SJCRH30 (cell line): ENCODE measurements around the gene IKBIP. TPM values are rescaled to one million over a fixed set of nuclear protein-coding genes. Genes with fewer than 3 reads are reported as not detected.

ENCODE experiments used
- DNase-seq, 2 experiments: peaks; one replicate each; pipeline ENCODE4 v3.0.0-alpha.2; 2015 to 2020
- H3K27ac ChIP-seq: fragments of 250-450 bp; sonication (Bioruptor Pico); 2 replicates; pipeline ENCODE4 v1.5.1; 2020; ENCODE audit warnings: mild to moderate bottlenecking, moderate library complexity
- H3K27me3 ChIP-seq: fragments of 250-450 bp; sonication (Bioruptor Pico); 2 replicates; pipeline ENCODE4 v1.5.1; 2020; ENCODE audit warnings: mild to moderate bottlenecking, moderate library complexity
- H3K36me3 ChIP-seq: fragments of 250-450 bp; sonication (Bioruptor Pico); 2 replicates; pipeline ENCODE4 v1.5.1; 2020; ENCODE audit warnings: mild to moderate bottlenecking, moderate library complexity
- H3K4me1 ChIP-seq: fragments of 250-450 bp; sonication (Bioruptor Pico); 2 replicates; pipeline ENCODE4 v1.5.1; 2020; ENCODE audit warnings: mild to moderate bottlenecking, moderate library complexity
- H3K4me3 ChIP-seq: fragments of 250-450 bp; sonication (Bioruptor Pico); 2 replicates; pipeline ENCODE4 v1.5.1; 2020; ENCODE audit warnings: mild to moderate bottlenecking, moderate library complexity
- H3K9me3 ChIP-seq: fragments of 250-450 bp; sonication (Bioruptor Pico); replicated peaks from 2 replicates; pipeline ENCODE4 v1.5.1; 2020; ENCODE audit warnings: mild to moderate bottlenecking, moderate library complexity
- total RNA-seq: library from RNA; depleted of rRNA; stranded (reverse); fragments of >200 nt; shearing (Covaris generic); gene quantifications from 2 replicates; pipeline ENCODE4 v1.2.3, GENCODE V29; 2014; rRNA removed

Gene IKBIP
- total RNA-seq = 50.6 and 60.5 TPM in 2 replicates

GRCh38 chr12:98644712-98645571, at the start of gene IKBIP, which contains the start of gene APAF1:
TSS of gene IKBIP (minus strand) at chr12:98644788. CDS start at chr12:98644701, 87 bp downstream.
TSS of gene APAF1 (plus strand) at chr12:98645290. CDS start at chr12:98648360, 3,070 bp downstream.
- no peaks in the 10 kb centered on the region for H3K4me1 ChIP-seq
- peak within 1 kb of the TSS; percentile 75 for H3K4me3 ChIP-seq
- no peaks in the 10 kb centered on the region for H3K9me3 ChIP-seq
- H3K36me3 ChIP-seq = 0 out of 2 replicates have a peak, but pooled peaks cover 7% of the 10 kb centered on the region
- no peaks in the 10 kb centered on the region for H3K27me3 ChIP-seq
- H3K27ac ChIP-seq = peak within 1 kb of the TSS; percentile 89
- peak; percentile 95 for DNase-seq

- H3K9me3 ChIP-seq = no peaks in the 10 kb centered on the region
- no peaks in the 10 kb centered on the region for H3K4me1 ChIP-seq
- peaks cover 31% of the 10 kb centered on the region for H3K36me3 ChIP-seq
- no peak overlapping the region for H3K4me3 ChIP-seq
- H3K27me3 ChIP-seq = no peaks in the 10 kb centered on the region
- DNase-seq = no peak
- H3K27ac ChIP-seq = no peak overlapping the region
Measured at GRCh38 chr12:98691351-98691750, 46.8 kb upstream of the IKBIP start.

GRCh38 chr12:98686603-98687002, 42.0 kb upstream of the IKBIP start:
- Histone ChIP-seq H3K4me1 (no peaks in the 10 kb centered on the region), H3K27ac (no peak overlapping the region), H3K27me3 (no peaks in the 10 kb centered on the region), H3K9me3 (no peaks in the 10 kb centered on the region), H3K36me3 (peaks cover 48% of the 10 kb centered on the region), H3K4me3 (no peak overlapping the region)
- DNase-seq = no peak

GRCh38 chr12:98684199-98684598, 39.6 kb upstream of the IKBIP start:
- no peak overlapping the region for H3K27ac ChIP-seq
- H3K4me1 ChIP-seq = no peaks in the 10 kb centered on the region
- H3K27me3 ChIP-seq = no peaks in the 10 kb centered on the region
- no peak for DNase-seq
- no peaks in the 10 kb centered on the region for H3K9me3 ChIP-seq
- H3K4me3 ChIP-seq = no peak overlapping the region
- H3K36me3 ChIP-seq = peaks cover 48% of the 10 kb centered on the region

- H3K27ac ChIP-seq = no peak overlapping the region
- peaks cover 48% of the 10 kb centered on the region for H3K36me3 ChIP-seq
- no peak overlapping the region for H3K4me3 ChIP-seq
- no peaks in the 10 kb centered on the region for H3K27me3 ChIP-seq
- no peaks in the 10 kb centered on the region for H3K4me1 ChIP-seq
- H3K9me3 ChIP-seq = no peaks in the 10 kb centered on the region
- DNase-seq = no peak
Measured at GRCh38 chr12:98679611-98680005, 35.0 kb upstream of the IKBIP start.

GRCh38 chr12:98678946-98679610, 34.5 kb upstream of the IKBIP start:
- Histone ChIP-seq H3K4me1 (no peaks in the 10 kb centered on the region), H3K4me3 (no peak overlapping the region), H3K27ac (no peak overlapping the region), H3K27me3 (no peaks in the 10 kb centered on the region), H3K36me3 (peaks cover 49% of the 10 kb centered on the region), H3K9me3 (no peaks in the 10 kb centered on the region)
- no peak for DNase-seq

GRCh38 chr12:98678236-98678945, 33.8 kb upstream of the IKBIP start:
- Histone ChIP-seq H3K4me3 (no peak overlapping the region), H3K27me3 (no peaks in the 10 kb centered on the region), H3K4me1 (no peaks in the 10 kb centered on the region), H3K27ac (no peak overlapping the region), H3K36me3 (peaks cover 49% of the 10 kb centered on the region), H3K9me3 (no peaks in the 10 kb centered on the region)
- no peak for DNase-seq

- Histone ChIP-seq H3K4me3 (no peak overlapping the region), H3K27me3 (no peaks in the 10 kb centered on the region), H3K4me1 (no peaks in the 10 kb centered on the region), H3K9me3 (no peaks in the 10 kb centered on the region), H3K36me3 (peaks cover 46% of the 10 kb centered on the region), H3K27ac (no peak overlapping the region)
- DNase-seq = no peak
Measured at GRCh38 chr12:98674841-98675240, 30.3 kb upstream of the IKBIP start.

GRCh38 chr12:98671459-98671858, 26.9 kb upstream of the IKBIP start:
- H3K27me3 ChIP-seq = no peaks in the 10 kb centered on the region
- no peaks in the 10 kb centered on the region for H3K9me3 ChIP-seq
- no peaks in the 10 kb centered on the region for H3K4me1 ChIP-seq
- DNase-seq = no peak
- peaks cover 51% of the 10 kb centered on the region for H3K36me3 ChIP-seq
- H3K27ac ChIP-seq = no peak overlapping the region
- no peak overlapping the region for H3K4me3 ChIP-seq

- H3K9me3 ChIP-seq = no peaks in the 10 kb centered on the region
- H3K4me1 ChIP-seq = no peaks in the 10 kb centered on the region
- H3K27me3 ChIP-seq = no peaks in the 10 kb centered on the region
- no peak overlapping the region for H3K4me3 ChIP-seq
- no peak overlapping the region for H3K27ac ChIP-seq
- peaks cover 51% of the 10 kb centered on the region for H3K36me3 ChIP-seq
- no peak for DNase-seq
Measured at GRCh38 chr12:98669751-98670150, 25.2 kb upstream of the IKBIP start.

GRCh38 chr12:98660521-98660920, 15.9 kb upstream of the IKBIP start:
- no peaks in the 10 kb centered on the region for H3K9me3 ChIP-seq
- no peaks in the 10 kb centered on the region for H3K27me3 ChIP-seq
- H3K4me1 ChIP-seq = no peaks in the 10 kb centered on the region
- H3K27ac ChIP-seq = no peak overlapping the region
- H3K4me3 ChIP-seq = no peak overlapping the region
- peaks cover 34% of the 10 kb centered on the region for H3K36me3 ChIP-seq
- no peak for DNase-seq

- H3K36me3 ChIP-seq = peaks cover 22% of the 10 kb centered on the region
- no peaks in the 10 kb centered on the region for H3K9me3 ChIP-seq
- no peak for DNase-seq
- H3K27ac ChIP-seq = no peak overlapping the region
- no peaks in the 10 kb centered on the region for H3K27me3 ChIP-seq
- no peaks in the 10 kb centered on the region for H3K4me1 ChIP-seq
- H3K4me3 ChIP-seq = no peak overlapping the region
Measured at GRCh38 chr12:98656289-98657101, 11.9 kb upstream of the IKBIP start.

- H3K27me3 ChIP-seq = no peaks in the 10 kb centered on the region
- H3K9me3 ChIP-seq = no peaks in the 10 kb centered on the region
- no peak overlapping the region for H3K27ac ChIP-seq
- H3K36me3 ChIP-seq = peaks cover 21% of the 10 kb centered on the region
- DNase-seq = peak in 1 of 2 experiments; percentile 60
- H3K4me3 ChIP-seq = no peak overlapping the region
- no peaks in the 10 kb centered on the region for H3K4me1 ChIP-seq
Measured at GRCh38 chr12:98653866-98654493, 9.4 kb upstream of the IKBIP start.

- H3K36me3 ChIP-seq = peaks cover 20% of the 10 kb centered on the region
- H3K4me1 ChIP-seq = no peaks in the 10 kb centered on the region
Measured at GRCh38 chr12:98651328-98651727, 6.7 kb upstream of the IKBIP start.

More at GRCh38 chr12:98651328-98651727, 6.7 kb upstream of the IKBIP start:
- H3K27me3 ChIP-seq = no peaks in the 10 kb centered on the region
- DNase-seq = no peak
- H3K4me3 ChIP-seq = no peak overlapping the region
- no peak overlapping the region for H3K27ac ChIP-seq
- no peaks in the 10 kb centered on the region for H3K9me3 ChIP-seq
